ENCODE data around the gene AFF2.

AFF2 gene

GRCh38 chrX:148500423-148501385 lies at the start of gene AFF2:
Gene AFF2 (plus strand): TSS chrX:148500617. CDS start chrX:148501098, 481 bp downstream.
- peaks cover 19 to 33% of the 10 kb centered on the region in 2 donors for H3K27me3 ChIP-seq (ENCODE audit: control insufficient read depth in 1 of 2, insufficient read depth in 2 of 2, low read length in 2 of 2)
- peak within 1 kb of the TSS in 1 of 2 donors; percentile 60 for H3K4me3 ChIP-seq (ENCODE audit: low read length in 2 of 2)
- H3K36me3 ChIP-seq (ENCODE audit: control insufficient read depth in 2 of 2, insufficient read depth in 2 of 2, low read length in 2 of 2) = no peaks in the 10 kb centered on the region
- H3K9ac ChIP-seq (ENCODE audit: low read length in 2 of 2) = no peak within 1 kb of the TSS
- peaks cover 7% of the 10 kb centered on the region for H3K4me1 ChIP-seq (ENCODE audit: control insufficient read depth, insufficient read depth, low read length)
- H3K27ac ChIP-seq (ENCODE audit: low read length) = no peak within 1 kb of the TSS
- H3K9me3 ChIP-seq (ENCODE audit: control insufficient read depth in 2 of 2, low read length in 2 of 2) = no peaks in the 10 kb centered on the region

- Histone ChIP-seq H3K36me3 (ENCODE audit: control insufficient read depth in 2 of 2, insufficient read depth in 2 of 2, low read length in 2 of 2) (no peaks in the 10 kb centered on the region), H3K27me3 (ENCODE audit: control insufficient read depth in 1 of 2, insufficient read depth in 2 of 2, low read length in 2 of 2) (no peaks in the 10 kb centered on the region), H3K9ac (ENCODE audit: low read length in 2 of 2) (no peak overlapping the region), H3K27ac (ENCODE audit: low read length) (no peak overlapping the region), H3K9me3 (ENCODE audit: control insufficient read depth in 2 of 2, low read length in 2 of 2) (no peaks in the 10 kb centered on the region), H3K4me3 (ENCODE audit: low read length in 2 of 2) (no peak overlapping the region), H3K4me1 (ENCODE audit: control insufficient read depth, insufficient read depth, low read length) (no peaks in the 10 kb centered on the region)
These were observed 43.1 kb upstream of the AFF2 start for GRCh38 chrX:148457279-148457678.

GRCh38 chrX:148459343-148459742 lies 41.1 kb upstream of the AFF2 start:
- H3K36me3 ChIP-seq (ENCODE audit: control insufficient read depth in 2 of 2, insufficient read depth in 2 of 2, low read length in 2 of 2) = no peaks in the 10 kb centered on the region
- no peaks in the 10 kb centered on the region for H3K4me1 ChIP-seq (ENCODE audit: control insufficient read depth, insufficient read depth, low read length)
- no peak overlapping the region for H3K27ac ChIP-seq (ENCODE audit: low read length)
- no peak overlapping the region for H3K4me3 ChIP-seq (ENCODE audit: low read length in 2 of 2)
- no peak overlapping the region for H3K9ac ChIP-seq (ENCODE audit: low read length in 2 of 2)
- H3K27me3 ChIP-seq (ENCODE audit: control insufficient read depth in 1 of 2, insufficient read depth in 2 of 2, low read length in 2 of 2) = no peaks in the 10 kb centered on the region
- no peaks in the 10 kb centered on the region for H3K9me3 ChIP-seq (ENCODE audit: control insufficient read depth in 2 of 2, low read length in 2 of 2)

GRCh38 chrX:148466292-148466691 lies 34.1 kb upstream of the AFF2 start:
- H3K4me1 ChIP-seq (ENCODE audit: control insufficient read depth, insufficient read depth, low read length) = no peaks in the 10 kb centered on the region
- H3K36me3 ChIP-seq (ENCODE audit: control insufficient read depth in 2 of 2, insufficient read depth in 2 of 2, low read length in 2 of 2) = no peaks in the 10 kb centered on the region
- H3K27me3 ChIP-seq (ENCODE audit: control insufficient read depth in 1 of 2, insufficient read depth in 2 of 2, low read length in 2 of 2) = no peaks in the 10 kb centered on the region
- H3K27ac ChIP-seq (ENCODE audit: low read length) = no peak overlapping the region
- no peak overlapping the region for H3K4me3 ChIP-seq (ENCODE audit: low read length in 2 of 2)
- no peaks in the 10 kb centered on the region for H3K9me3 ChIP-seq (ENCODE audit: control insufficient read depth in 2 of 2, low read length in 2 of 2)
- H3K9ac ChIP-seq (ENCODE audit: low read length in 2 of 2) = no peak overlapping the region

GRCh38 chrX:148470324-148470723 lies 30.1 kb upstream of the AFF2 start:
- Histone ChIP-seq H3K4me3 (ENCODE audit: low read length in 2 of 2) (no peak overlapping the region), H3K4me1 (ENCODE audit: control insufficient read depth, insufficient read depth, low read length) (no peaks in the 10 kb centered on the region), H3K36me3 (ENCODE audit: control insufficient read depth in 2 of 2, insufficient read depth in 2 of 2, low read length in 2 of 2) (no peaks in the 10 kb centered on the region), H3K9ac (ENCODE audit: low read length in 2 of 2) (no peak overlapping the region), H3K9me3 (ENCODE audit: control insufficient read depth in 2 of 2, low read length in 2 of 2) (no peaks in the 10 kb centered on the region), H3K27ac (ENCODE audit: low read length) (no peak overlapping the region), H3K27me3 (ENCODE audit: control insufficient read depth in 1 of 2, insufficient read depth in 2 of 2, low read length in 2 of 2) (no peaks in the 10 kb centered on the region)

GRCh38 chrX:148474030-148474429 lies 26.4 kb upstream of the AFF2 start:
- Histone ChIP-seq H3K4me1 (ENCODE audit: control insufficient read depth, insufficient read depth, low read length) (no peaks in the 10 kb centered on the region), H3K4me3 (ENCODE audit: low read length in 2 of 2) (no peak overlapping the region), H3K36me3 (ENCODE audit: control insufficient read depth in 2 of 2, insufficient read depth in 2 of 2, low read length in 2 of 2) (no peaks in the 10 kb centered on the region), H3K27me3 (ENCODE audit: control insufficient read depth in 1 of 2, insufficient read depth in 2 of 2, low read length in 2 of 2) (no peaks in the 10 kb centered on the region), H3K9ac (ENCODE audit: low read length in 2 of 2) (no peak overlapping the region), H3K27ac (ENCODE audit: low read length) (no peak overlapping the region), H3K9me3 (ENCODE audit: control insufficient read depth in 2 of 2, low read length in 2 of 2) (no peaks in the 10 kb centered on the region)

GRCh38 chrX:148492057-148492456 lies 8.4 kb upstream of the AFF2 start:
- Histone ChIP-seq H3K36me3 (ENCODE audit: control insufficient read depth in 2 of 2, insufficient read depth in 2 of 2, low read length in 2 of 2) (no peaks in the 10 kb centered on the region), H3K27me3 (ENCODE audit: control insufficient read depth in 1 of 2, insufficient read depth in 2 of 2, low read length in 2 of 2) (no peaks in the 10 kb centered on the region), H3K27ac (ENCODE audit: low read length) (no peak overlapping the region), H3K9ac (ENCODE audit: low read length in 2 of 2) (no peak overlapping the region), H3K4me1 (ENCODE audit: control insufficient read depth, insufficient read depth, low read length) (no peaks in the 10 kb centered on the region), H3K9me3 (ENCODE audit: control insufficient read depth in 2 of 2, low read length in 2 of 2) (no peaks in the 10 kb centered on the region), H3K4me3 (ENCODE audit: low read length in 2 of 2) (no peak overlapping the region)

GRCh38 chrX:148495176-148495575 lies 5.2 kb upstream of the AFF2 start:
- Histone ChIP-seq H3K27me3 (ENCODE audit: control insufficient read depth in 1 of 2, insufficient read depth in 2 of 2, low read length in 2 of 2) (peaks cover 4 to 5% of the 10 kb centered on the region in 2 donors), H3K4me1 (ENCODE audit: control insufficient read depth, insufficient read depth, low read length) (no peaks in the 10 kb centered on the region), H3K9me3 (ENCODE audit: control insufficient read depth in 2 of 2, low read length in 2 of 2) (no peaks in the 10 kb centered on the region), H3K9ac (ENCODE audit: low read length in 2 of 2) (no peak overlapping the region), H3K36me3 (ENCODE audit: control insufficient read depth in 2 of 2, insufficient read depth in 2 of 2, low read length in 2 of 2) (no peaks in the 10 kb centered on the region), H3K4me3 (ENCODE audit: low read length in 2 of 2) (no peak overlapping the region), H3K27ac (ENCODE audit: low read length) (no peak overlapping the region)

GRCh38 chrX:148498067-148498466 lies 2.4 kb upstream of the AFF2 start:
- Histone ChIP-seq H3K4me1 (ENCODE audit: control insufficient read depth, insufficient read depth, low read length) (peaks cover 7% of the 10 kb centered on the region), H3K9me3 (ENCODE audit: control insufficient read depth in 2 of 2, low read length in 2 of 2) (no peaks in the 10 kb centered on the region), H3K4me3 (ENCODE audit: low read length in 2 of 2) (no peak overlapping the region), H3K36me3 (ENCODE audit: control insufficient read depth in 2 of 2, insufficient read depth in 2 of 2, low read length in 2 of 2) (no peaks in the 10 kb centered on the region), H3K9ac (ENCODE audit: low read length in 2 of 2) (no peak overlapping the region), H3K27ac (ENCODE audit: low read length) (no peak overlapping the region), H3K27me3 (ENCODE audit: control insufficient read depth in 1 of 2, insufficient read depth in 2 of 2, low read length in 2 of 2) (peaks cover 15 to 26% of the 10 kb centered on the region in 2 donors)

- Histone ChIP-seq H3K27ac (ENCODE audit: low read length) (no peak overlapping the region), H3K9me3 (ENCODE audit: control insufficient read depth in 2 of 2, low read length in 2 of 2) (no peaks in the 10 kb centered on the region), H3K9ac (ENCODE audit: low read length in 2 of 2) (no peak overlapping the region), H3K4me1 (ENCODE audit: control insufficient read depth, insufficient read depth, low read length) (peaks cover 7% of the 10 kb centered on the region), H3K36me3 (ENCODE audit: control insufficient read depth in 2 of 2, insufficient read depth in 2 of 2, low read length in 2 of 2) (no peaks in the 10 kb centered on the region), H3K27me3 (ENCODE audit: control insufficient read depth in 1 of 2, insufficient read depth in 2 of 2, low read length in 2 of 2) (peaks cover 16 to 33% of the 10 kb centered on the region in 2 donors), H3K4me3 (ENCODE audit: low read length in 2 of 2) (peak overlapping the region in 1 of 2 donors; percentile 40)
These were observed 587 bp upstream of the AFF2 start for GRCh38 chrX:148499638-148500422.
